ENCODE measurements around the gene SHISA3. TPM values are rescaled to one million over a fixed set of nuclear protein-coding genes. Genes with fewer than 3 reads are reported as not detected.

The SHISA3 gene
- total and polyA plus RNA-seq, 2 of the 13 experiments (the other 11 are each of a cell fraction or from before 2014, with no cell fraction given), result not detected

- Histone ChIP-seq H3K9ac (ENCODE audit: insufficient read depth, low read depth, low read length) (no peak overlapping the region), H4K20me1 (ENCODE audit: insufficient read depth, low read length) (no peaks in the 10 kb centered on the region), H3K4me3 (replicated peaks in 1 of 3; ENCODE audit: insufficient read depth in 1 of 3, low read depth in 2 of 3, low read length in 3 of 3) (no peak overlapping the region), H3K27me3 (ENCODE audit: control insufficient read depth in 1 of 2, insufficient read depth in 2 of 2, low read length in 2 of 2) (peaks cover 0 to 6% of the 10 kb centered on the region in 2 experiments; a peak in 1 of 5 replicates), H3K4me2 (ENCODE audit: low read depth, low read length) (no peak overlapping the region), H3K4me1 (ENCODE audit: insufficient read depth, low read length) (no peaks in the 10 kb centered on the region), H3K79me2 (ENCODE audit: insufficient read depth, low read length) (no peaks in the 10 kb centered on the region), H3K27ac (ENCODE audit: extremely low read length, insufficient read depth, low read length) (no peak overlapping the region), H3K36me3 (replicated peaks in 1 of 2; ENCODE audit: control insufficient read depth in 1 of 2, insufficient read depth in 2 of 2, low read length in 2 of 2) (no peaks in the 10 kb centered on the region), H3K9me3 (ENCODE audit: low read length) (no peaks in the 10 kb centered on the region), H2AFZ (ENCODE audit: low read length) (no peak overlapping the region)
- no peak for DNase-seq (ENCODE audit: low spot score)
- in situ Hi-C loops (cut with HindIII; ENCODE audit: extremely low pct_ligation_motif_present, low pct_unique_long_range_greater_than_20kb), result no loop called here
- ChIA-PET CTCF (ENCODE audit: low intra/inter-chr PET ratio, low total read pairs) (no interaction called here), POLR2A (no interaction called here)
- BruUV-seq (replicated peaks), result no TSS peak
- ATAC-seq, result no peak
- no peak for FAIRE-seq
- intact Hi-C loops (cut with micrococcal nuclease; ENCODE audit: unreplicated experiment), result no loop called here
- 29% methylated on average over 1 of the region's 1 CpG for WGBS (ENCODE audit: low lambda C conversion rate)
- TF ChIP-seq TBP (CRISPR knock-in tag; IDR thresholded peaks at IDR 0.05), result no peak
- TF ChIP-seq AFF4 (CRISPR knock-in tag; IDR thresholded peaks at IDR 0.05), result no peak
- TF ChIP-seq ATF5 (CRISPR knock-in tag; IDR thresholded peaks at IDR 0.05; ENCODE audit: low read depth), result no peak
- no peak for TF ChIP-seq MXD3 (CRISPR knock-in tag; IDR thresholded peaks at IDR 0.05)
- no peak for TF ChIP-seq ZBTB34 (CRISPR knock-in tag; IDR thresholded peaks at IDR 0.05)
- TF ChIP-seq ZSCAN31 (CRISPR knock-in tag; IDR thresholded peaks at IDR 0.05; ENCODE audit: low read depth), result no peak
- TF ChIP-seq SMARCC2 (IDR thresholded peaks at IDR 0.05), result no peak
- TF ChIP-seq MXD1 (CRISPR knock-in tag; IDR thresholded peaks at IDR 0.05), result no peak
- TF ChIP-seq TFE3 (CRISPR knock-in tag; IDR thresholded peaks at IDR 0.05), result no peak
- TF ChIP-seq ZSCAN5A (CRISPR knock-in tag; IDR thresholded peaks at IDR 0.05; ENCODE audit: borderline replicate concordance), result no peak
- no peak for TF ChIP-seq REPIN1 (CRISPR knock-in tag; IDR thresholded peaks at IDR 0.05; ENCODE audit: borderline replicate concordance, low read depth)
- TF ChIP-seq HOXA5 (CRISPR knock-in tag; IDR thresholded peaks at IDR 0.05), result no peak
Measured at GRCh38 chr4:42385516-42385915, 11.8 kb upstream of the SHISA3 start.

Data from HepG2 (cell line).